GM21381 (cell line): ENCODE measurements around the gene CYBA.

Experiments
- ATAC-seq: cut with Tn5 transposase; IDR thresholded peaks from one replicate; pipeline ENCODE4 v1.9.1; 2021; ENCODE audit warnings: mild to moderate bottlenecking, moderate library complexity; ENCODE audit not compliant: unreplicated experiment

The CYBA gene

DNA sequence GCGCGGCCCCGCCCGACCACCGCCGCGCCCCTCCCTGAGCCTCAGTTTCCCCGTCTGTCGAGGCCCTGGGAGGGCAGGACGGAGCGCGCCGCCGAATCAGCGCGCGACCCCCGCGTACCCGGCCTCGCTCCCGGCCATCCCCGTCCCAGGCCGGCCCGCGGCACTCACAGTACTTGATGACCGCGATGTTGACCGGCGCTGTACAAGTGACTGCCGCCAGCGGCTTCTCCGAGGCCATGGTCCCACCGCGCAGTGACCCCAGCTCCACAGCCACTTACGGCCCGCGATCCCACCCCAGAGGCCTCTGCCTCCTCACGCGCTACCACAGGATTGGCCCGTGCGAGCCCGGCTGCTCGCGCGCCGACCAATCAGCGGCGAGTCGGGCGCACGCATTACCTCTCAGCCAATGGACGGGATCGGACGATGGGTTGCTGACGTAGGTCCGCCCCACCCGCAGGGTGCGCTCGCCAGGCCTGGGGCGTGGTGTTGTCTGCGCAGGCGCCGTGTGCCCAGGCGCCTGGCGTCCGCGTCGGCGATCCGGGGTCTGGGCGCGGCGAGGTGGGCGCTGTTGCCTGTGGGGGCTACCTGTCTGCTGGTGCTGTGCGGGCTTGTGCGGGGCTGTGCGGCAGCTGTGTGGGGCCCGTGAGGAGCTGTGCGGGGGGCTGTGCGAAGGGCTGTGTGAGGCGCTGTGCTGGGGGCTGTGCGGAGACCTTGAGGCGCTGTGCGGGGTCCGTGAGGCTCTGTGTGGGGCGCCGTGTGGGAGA is 12.2 kb upstream of the CYBA start, which contains the start of gene MVD:
TSS of gene MVD (minus strand) at position 249 of the 764 bp plus-strand sequence. CDS start at position 238, 11 bp downstream.
- peak; percentile 95 for ATAC-seq

GRCh38 chr16:88662222-88662842 is 11.5 kb upstream of the CYBA start:
- no peak for ATAC-seq

DNA sequence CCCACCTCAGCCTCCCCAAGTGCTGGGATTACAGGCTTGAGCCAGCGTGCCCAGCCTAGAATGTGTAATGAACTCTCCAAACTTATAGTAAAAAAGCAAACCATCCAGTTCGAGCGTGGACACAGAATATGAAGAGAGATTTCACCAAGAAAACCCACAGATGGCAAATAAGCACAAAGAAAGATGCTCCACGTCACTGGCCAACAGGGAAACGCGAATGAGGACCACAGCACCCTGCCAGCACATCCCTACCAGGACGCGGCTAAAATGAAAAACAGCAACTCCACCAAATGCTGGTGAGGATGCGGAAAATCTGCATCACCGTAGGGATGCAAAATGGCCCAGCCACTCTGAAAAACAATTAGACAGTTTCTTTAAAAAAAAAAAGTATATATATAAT is 10.6 kb upstream of the CYBA start:
- no peak for ATAC-seq

DNA sequence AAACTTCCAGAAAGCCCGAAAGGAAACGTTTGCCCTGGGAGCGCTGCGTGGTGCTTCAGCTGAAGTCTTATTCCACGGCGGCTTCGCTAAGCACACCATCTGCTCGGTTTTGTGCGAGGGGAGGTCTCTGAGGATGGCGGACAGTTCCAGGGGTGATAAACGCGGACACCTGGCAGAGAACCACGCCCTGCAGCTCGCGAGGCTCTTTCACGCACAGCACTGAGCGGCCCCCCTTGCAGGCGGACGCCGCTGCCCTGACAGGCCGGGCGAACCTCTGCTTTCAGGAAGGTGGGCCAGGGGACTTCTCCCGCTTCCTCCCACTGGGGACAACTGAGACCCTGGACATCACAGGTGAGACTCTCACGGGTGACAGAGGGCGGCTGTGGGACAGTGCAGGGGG is 8.3 kb upstream of the CYBA start:
- ATAC-seq = no peak

DNA sequence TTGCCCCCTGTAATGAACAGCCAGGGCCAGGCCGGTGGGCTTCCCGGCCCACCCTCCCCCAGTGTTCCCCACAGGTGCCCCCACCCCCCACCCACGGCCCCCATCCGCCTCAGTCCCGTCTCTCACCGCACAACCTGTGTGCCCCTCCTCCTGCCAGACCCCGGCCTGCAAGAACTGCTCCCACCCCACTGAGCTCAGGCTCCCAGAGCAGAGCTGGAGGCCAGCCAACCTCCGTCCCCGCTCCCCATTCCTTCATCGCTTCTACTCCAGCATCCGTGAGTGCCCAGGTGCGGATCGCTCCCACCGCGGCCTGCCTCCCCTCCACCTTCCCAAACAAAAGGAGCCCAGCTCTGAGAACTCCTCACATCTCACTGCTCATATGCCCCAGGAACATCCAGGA is 7.9 kb upstream of the CYBA start:
- no peak for ATAC-seq

- ATAC-seq = no peak
Measured at GRCh38 chr16:88657371-88657770, 6.5 kb upstream of the CYBA start.

GRCh38 chr16:88656291-88656980 is 5.6 kb upstream of the CYBA start:
- ATAC-seq = no peak

- ATAC-seq = no peak
Measured at GRCh38 chr16:88655733-88656281, 5.0 kb upstream of the CYBA start.

- ATAC-seq = no peak
Measured at GRCh38 chr16:88655053-88655732, 4.3 kb upstream of the CYBA start.

- ATAC-seq = no peak
Measured at GRCh38 chr16:88654363-88655052, 3.7 kb upstream of the CYBA start.

DNA sequence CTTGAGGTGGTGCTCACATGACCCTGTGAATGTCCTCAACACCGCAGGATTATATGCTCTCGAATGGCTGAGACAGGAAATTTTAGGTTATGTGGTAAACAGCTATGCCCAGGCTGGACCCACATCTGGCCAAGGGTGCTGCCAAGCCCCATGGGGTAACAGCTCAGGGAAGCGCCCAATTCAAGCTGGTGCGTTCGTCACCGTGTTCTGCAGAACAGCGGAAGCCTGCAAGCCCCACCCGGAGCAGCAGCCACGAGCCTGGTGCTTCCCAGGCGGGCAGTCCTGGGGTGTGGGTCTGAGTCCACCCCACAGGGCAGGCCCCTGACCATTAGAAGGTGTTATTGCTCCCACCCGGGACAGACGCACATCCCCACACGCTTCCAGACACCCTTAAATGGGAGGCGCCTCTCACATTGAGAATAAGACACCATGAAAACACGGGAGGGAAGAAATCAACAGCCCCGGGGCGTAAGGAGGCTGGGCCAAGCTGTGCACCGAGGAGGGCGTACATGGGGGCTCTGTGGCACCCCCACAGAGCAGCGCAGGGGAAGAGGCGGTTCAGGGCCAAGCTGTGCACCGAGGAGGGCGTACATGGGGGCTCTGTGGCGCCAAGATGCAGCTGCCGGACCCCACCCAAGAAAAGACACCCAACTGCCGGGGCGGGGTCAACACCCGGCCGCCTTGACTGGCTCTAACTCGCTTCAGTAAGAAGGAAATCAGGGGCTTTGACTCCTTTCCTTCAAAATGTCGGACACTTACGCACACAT is 2.9 kb upstream of the CYBA start:
- ATAC-seq = no peak

GRCh38 chr16:88653101-88653500 is 2.2 kb upstream of the CYBA start:
- ATAC-seq = no peak

- ATAC-seq = no peak
Measured at GRCh38 chr16:88652762-88653063, 1.9 kb upstream of the CYBA start.

- no peak for ATAC-seq
Measured at GRCh38 chr16:88651989-88652761, 1.3 kb upstream of the CYBA start.

DNA sequence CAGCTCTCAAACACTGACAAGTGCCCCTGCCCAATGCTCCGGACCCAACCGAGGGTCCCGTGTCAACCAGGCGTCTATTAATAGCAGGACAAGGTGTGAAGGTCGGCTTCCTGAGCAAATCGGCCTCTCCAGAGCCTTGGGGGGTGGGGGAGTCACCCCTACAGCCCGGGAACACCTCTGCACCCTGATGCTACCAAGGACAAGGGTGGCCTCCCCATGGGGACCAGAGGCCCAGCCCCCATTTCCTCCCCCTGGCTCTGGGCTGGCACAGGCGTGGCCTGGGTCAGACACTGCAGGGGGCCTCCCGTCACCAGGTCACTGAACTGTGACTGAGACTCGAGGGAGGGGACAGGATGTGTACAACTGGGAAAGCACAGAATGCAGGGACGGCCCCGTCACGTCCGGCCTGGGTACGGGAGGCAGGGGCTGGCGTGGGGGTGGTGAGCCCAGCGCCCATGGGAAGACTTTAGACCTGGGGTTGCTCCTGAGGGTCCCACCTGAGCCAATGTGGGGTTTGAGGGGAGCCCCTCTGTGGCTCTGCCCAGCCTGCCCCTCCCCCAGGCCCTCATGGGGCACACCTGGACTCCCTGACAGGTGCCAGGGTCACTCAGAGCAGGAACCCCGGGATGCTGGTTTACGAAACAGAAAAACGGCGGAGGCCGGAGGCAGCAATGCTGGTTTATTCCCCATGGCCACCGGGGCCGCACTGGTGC is 579 bp upstream of the CYBA start:
- ATAC-seq = peak; percentile 63

- peak; percentile 16 for ATAC-seq
Measured at GRCh38 chr16:88649924-88650748, 717 bp downstream of the CYBA start.

GRCh38 chr16:88649195-88649923 is 1.5 kb downstream of the CYBA start:
- ATAC-seq = no peak
